Measurements from ENCODE around the gene ZGLP1. TPM values are rescaled to one million over a fixed set of nuclear protein-coding genes. Genes with fewer than 3 reads are reported as not detected.

ZGLP1 gene
- total and polyA plus RNA-seq, 2 of the 13 experiments (the other 11 are each of a cell fraction or from before 2014, with no cell fraction given), result 2.4 to 3.0 TPM

- no peak for TF ChIP-seq ZBTB33 (CRISPR knock-in tag; IDR thresholded peaks at IDR 0.05)
- no peak for TF ChIP-seq CEBPG (CRISPR knock-in tag; IDR thresholded peaks at IDR 0.05)
- TF ChIP-seq IRF2 (CRISPR knock-in tag; IDR thresholded peaks at IDR 0.05), result no peak; the same call in 1 of the 2 replicates
- 0 out of 2 replicates have a peak, but pooled peaks have one; percentile 21 for TF ChIP-seq ZNF317 (CRISPR knock-in tag; IDR thresholded peaks at IDR 0.05)
- TF ChIP-seq CENPBD1 (CRISPR knock-in tag; IDR thresholded peaks at IDR 0.05; ENCODE audit: borderline replicate concordance, low read depth), result no peak
- TF ChIP-seq ZNF790 (CRISPR knock-in tag; IDR thresholded peaks at IDR 0.05; ENCODE audit: borderline replicate concordance), result no peak
- no peak for TF ChIP-seq THYN1 (CRISPR knock-in tag; IDR thresholded peaks at IDR 0.05; ENCODE audit: borderline replicate concordance, low read depth)
- TF ChIP-seq FOXO1 (CRISPR knock-in tag; IDR thresholded peaks at IDR 0.05), result no peak
- TF ChIP-seq TCF7L2 (IDR thresholded peaks at IDR 0.05; ENCODE audit: low read depth, low read length), result no peak
- TF ChIP-seq MLXIP (CRISPR knock-in tag; IDR thresholded peaks at IDR 0.05; ENCODE audit: borderline replicate concordance), result no peak
- peak; percentile 99 for TF ChIP-seq PRDM10 (CRISPR knock-in tag; IDR thresholded peaks at IDR 0.05; ENCODE audit: low read depth)
- TF ChIP-seq ZNF747 (CRISPR knock-in tag; IDR thresholded peaks at IDR 0.05; ENCODE audit: borderline replicate concordance), result no peak
- TF ChIP-seq ZNF280B (CRISPR knock-in tag; IDR thresholded peaks at IDR 0.05; ENCODE audit: borderline replicate concordance), result no peak; the same call in 1 of the 2 replicates
- no peak for TF ChIP-seq ZKSCAN5 (CRISPR knock-in tag; IDR thresholded peaks at IDR 0.05)
- peak; percentile 74 for TF ChIP-seq ARNT2 (CRISPR knock-in tag; IDR thresholded peaks at IDR 0.05; ENCODE audit: low read depth)
- no peak for TF ChIP-seq ZBTB43 (CRISPR knock-in tag; conservative IDR thresholded peaks at IDR 0.05)
Measured at GRCh38 chr19:10332965-10333757, 23.5 kb upstream of the ZGLP1 start, which contains the start of gene RAVER1 (continued).

Measured in HepG2 (cell line).